Measurements from ENCODE around the gene ALOX5.
"Not testable (repeated sequence)": the region's sequence is repeated elsewhere in the genome, so short reads cannot be mapped to it uniquely, and the experiment has no call there.

DNA sequence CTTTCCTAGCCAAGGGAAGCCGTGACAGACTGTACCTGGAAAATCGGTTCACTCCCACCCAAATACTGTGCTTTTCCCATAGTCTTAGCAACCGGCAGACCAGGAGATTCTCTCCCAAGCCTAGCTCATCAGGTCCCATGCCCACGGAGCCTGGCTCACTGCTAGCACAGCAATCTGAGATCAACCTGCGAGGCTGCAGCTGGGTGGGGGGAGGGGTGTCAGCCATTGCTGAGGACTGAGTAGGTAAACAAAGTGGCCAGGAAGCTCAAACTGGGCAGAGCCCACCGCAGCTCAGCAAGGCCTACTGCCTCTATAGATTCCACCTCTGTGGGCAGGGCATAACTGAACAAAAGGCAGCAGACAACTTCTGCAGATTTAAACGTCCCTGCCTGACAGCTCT is 15.1 kb upstream of the ALOX5 start:
- TF ChIP-seq, protein P1, sequence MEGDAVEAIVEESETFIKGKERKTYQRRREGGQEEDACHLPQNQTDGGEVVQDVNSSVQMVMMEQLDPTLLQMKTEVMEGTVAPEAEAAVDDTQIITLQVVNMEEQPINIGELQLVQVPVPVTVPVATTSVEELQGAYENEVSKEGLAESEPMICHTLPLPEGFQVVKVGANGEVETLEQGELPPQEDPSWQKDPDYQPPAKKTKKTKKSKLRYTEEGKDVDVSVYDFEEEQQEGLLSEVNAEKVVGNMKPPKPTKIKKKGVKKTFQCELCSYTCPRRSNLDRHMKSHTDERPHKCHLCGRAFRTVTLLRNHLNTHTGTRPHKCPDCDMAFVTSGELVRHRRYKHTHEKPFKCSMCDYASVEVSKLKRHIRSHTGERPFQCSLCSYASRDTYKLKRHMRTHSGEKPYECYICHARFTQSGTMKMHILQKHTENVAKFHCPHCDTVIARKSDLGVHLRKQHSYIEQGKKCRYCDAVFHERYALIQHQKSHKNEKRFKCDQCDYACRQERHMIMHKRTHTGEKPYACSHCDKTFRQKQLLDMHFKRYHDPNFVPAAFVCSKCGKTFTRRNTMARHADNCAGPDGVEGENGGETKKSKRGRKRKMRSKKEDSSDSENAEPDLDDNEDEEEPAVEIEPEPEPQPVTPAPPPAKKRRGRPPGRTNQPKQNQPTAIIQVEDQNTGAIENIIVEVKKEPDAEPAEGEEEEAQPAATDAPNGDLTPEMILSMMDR (IDR thresholded peaks at IDR 0.05) = not testable (repeated sequence)
- not testable (repeated sequence) for TF ChIP-seq EZH2 (IDR thresholded peaks at IDR 0.05; ENCODE audit: borderline replicate concordance, insufficient read depth, low read depth, low read length, poor library complexity, severe bottlenecking)
